ENCODE data around the gene FAHD1. TPM values are rescaled to one million over a fixed set of nuclear protein-coding genes. Genes with fewer than 3 reads are reported as not detected.

The FAHD1 gene
- polyA plus RNA-seq, 3 donors = 7.5 to 24.9 (median 17.3) TPM

DNA sequence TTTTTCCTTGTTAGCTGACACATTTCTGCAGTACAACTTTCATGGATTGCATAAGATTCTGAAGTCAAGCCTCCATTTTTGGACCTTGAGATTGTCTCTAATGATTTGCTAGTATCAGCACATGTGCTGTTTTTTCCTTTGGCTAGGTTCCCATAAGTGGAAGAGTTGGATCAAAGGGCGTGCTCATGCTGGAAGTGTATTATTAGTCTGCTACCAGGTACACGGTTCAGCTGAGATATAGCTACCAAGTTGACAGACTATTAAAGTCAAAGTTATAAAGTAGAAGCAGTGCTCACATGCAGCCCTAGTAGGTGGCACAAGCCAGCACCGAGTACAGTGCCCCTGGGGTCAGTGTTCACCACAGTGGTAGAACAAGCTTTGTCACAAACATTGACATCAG, 3.2 kb downstream of the FAHD1 start:
- peak overlapping the region in 1 of 7 donors; percentile 30 for H3K27ac Mint-ChIP-seq

GRCh38 chr16:1831186-1832075, 4.4 kb downstream of the FAHD1 start:
- Histone ChIP-seq H3K79me2 (ENCODE audit: insufficient read depth, low read length) (peaks cover 19% of the 10 kb centered on the region), H3K27me3 (ENCODE audit: control insufficient read depth in 2 of 2, insufficient read depth in 2 of 2, low read length in 2 of 2) (no peaks in the 10 kb centered on the region), H2AFZ (ENCODE audit: insufficient read depth, low read depth, low read length, poor library complexity, severe bottlenecking) (no peak overlapping the region), H4K20me1 (ENCODE audit: insufficient read depth, low read length) (peaks cover 7% of the 10 kb centered on the region), H3K27ac (ENCODE audit: low read depth in 1 of 2, low read length in 2 of 2) (no peak overlapping the region), H3K4me1 (ENCODE audit: control insufficient read depth in 1 of 2, insufficient read depth in 2 of 2, low read length in 2 of 2) (peaks cover 13 to 26% of the 10 kb centered on the region in 2 donors), H3K9ac (ENCODE audit: insufficient read depth, low read length, poor library complexity, severe bottlenecking) (no peak overlapping the region), H3K4me3 (replicated peaks in 1 of 3; ENCODE audit: low read depth in 2 of 3, low read length in 3 of 3) (no peak overlapping the region), H3K36me3 (replicated peaks in 1 of 2; ENCODE audit: control insufficient read depth in 1 of 2, insufficient read depth in 2 of 2, low read length in 2 of 2) (peaks cover 0 to 7% of the 10 kb centered on the region in 2 donors), H3K9me3 (replicated peaks in 1 of 2; ENCODE audit: control insufficient read depth in 1 of 2, insufficient read depth in 1 of 2, low read length in 2 of 2) (no peaks in the 10 kb centered on the region), H3K4me2 (replicated peaks; ENCODE audit: extremely low read depth, low read length, poor library complexity, severe bottlenecking) (no peak overlapping the region)
- peaks cover 0 to 3% (median 0%) of the 10 kb centered on the region in 3 donors for H3K27me3 Mint-ChIP-seq (ENCODE audit: low read depth in 3 of 3)
- 92% methylated on average over 12 of the region's 19 CpGs for whole genome bisulfite sequencing (ENCODE audit: insufficient coverage)
- H3K4me3 Mint-ChIP-seq = no peak overlapping the region
- H3K9me3 Mint-ChIP-seq = peaks cover 0 to 2% (median 0%) of the 10 kb centered on the region in 7 donors
- intact Hi-C loops (cut with micrococcal nuclease) = no loop called here
- TF ChIP-seq, protein P1, sequence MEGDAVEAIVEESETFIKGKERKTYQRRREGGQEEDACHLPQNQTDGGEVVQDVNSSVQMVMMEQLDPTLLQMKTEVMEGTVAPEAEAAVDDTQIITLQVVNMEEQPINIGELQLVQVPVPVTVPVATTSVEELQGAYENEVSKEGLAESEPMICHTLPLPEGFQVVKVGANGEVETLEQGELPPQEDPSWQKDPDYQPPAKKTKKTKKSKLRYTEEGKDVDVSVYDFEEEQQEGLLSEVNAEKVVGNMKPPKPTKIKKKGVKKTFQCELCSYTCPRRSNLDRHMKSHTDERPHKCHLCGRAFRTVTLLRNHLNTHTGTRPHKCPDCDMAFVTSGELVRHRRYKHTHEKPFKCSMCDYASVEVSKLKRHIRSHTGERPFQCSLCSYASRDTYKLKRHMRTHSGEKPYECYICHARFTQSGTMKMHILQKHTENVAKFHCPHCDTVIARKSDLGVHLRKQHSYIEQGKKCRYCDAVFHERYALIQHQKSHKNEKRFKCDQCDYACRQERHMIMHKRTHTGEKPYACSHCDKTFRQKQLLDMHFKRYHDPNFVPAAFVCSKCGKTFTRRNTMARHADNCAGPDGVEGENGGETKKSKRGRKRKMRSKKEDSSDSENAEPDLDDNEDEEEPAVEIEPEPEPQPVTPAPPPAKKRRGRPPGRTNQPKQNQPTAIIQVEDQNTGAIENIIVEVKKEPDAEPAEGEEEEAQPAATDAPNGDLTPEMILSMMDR (IDR thresholded peaks at IDR 0.05) = no peak
- peaks cover 19% of the 10 kb centered on the region for H3K4me1 Mint-ChIP-seq
- H3K27ac Mint-ChIP-seq = peak overlapping the region in 1 of 7 donors; percentile 38
- no peak for DNase-seq
- peaks cover 7 to 13% of the 10 kb centered on the region in 2 donors for H3K36me3 Mint-ChIP-seq

More for the DNA sequence above, 3.2 kb downstream of the FAHD1 start:
- no peaks in the 10 kb centered on the region for H3K9me3 ChIP-seq (replicated peaks in 1 of 2; ENCODE audit: control insufficient read depth in 1 of 2, insufficient read depth in 1 of 2, low read length in 2 of 2)
- no peak overlapping the region for H3K9ac ChIP-seq (ENCODE audit: insufficient read depth, low read length, poor library complexity, severe bottlenecking)
- H3K4me3 Mint-ChIP-seq = no peak overlapping the region
- H3K4me2 ChIP-seq (replicated peaks; ENCODE audit: extremely low read depth, low read length, poor library complexity, severe bottlenecking) = no peak overlapping the region
- peaks cover 25% of the 10 kb centered on the region for H3K79me2 ChIP-seq (ENCODE audit: insufficient read depth, low read length)
- peaks cover 26% of the 10 kb centered on the region for H3K4me1 Mint-ChIP-seq
- peaks cover 20 to 36% of the 10 kb centered on the region in 2 donors for H3K4me1 ChIP-seq (ENCODE audit: control insufficient read depth in 1 of 2, insufficient read depth in 2 of 2, low read length in 2 of 2)
- H3K4me3 ChIP-seq (replicated peaks in 1 of 3; ENCODE audit: low read depth in 2 of 3, low read length in 3 of 3) = no peak overlapping the region
- DNase-seq = no peak
- peaks cover 12% of the 10 kb centered on the region for H4K20me1 ChIP-seq (ENCODE audit: insufficient read depth, low read length)
- intact Hi-C loops (cut with micrococcal nuclease) = no loop called here
- H3K36me3 Mint-ChIP-seq = peaks cover 7 to 13% of the 10 kb centered on the region in 2 donors
- H3K36me3 ChIP-seq (replicated peaks in 1 of 2; ENCODE audit: control insufficient read depth in 1 of 2, insufficient read depth in 2 of 2, low read length in 2 of 2) = peaks cover 0 to 7% of the 10 kb centered on the region in 2 donors
- peaks cover 0 to 2% (median 0%) of the 10 kb centered on the region in 7 donors for H3K9me3 Mint-ChIP-seq
- WGBS (ENCODE audit: insufficient coverage) = 100% methylated on average over 1 of the region's 3 CpGs
- H2AFZ ChIP-seq (ENCODE audit: insufficient read depth, low read depth, low read length, poor library complexity, severe bottlenecking) = no peak overlapping the region
- H3K27ac ChIP-seq (ENCODE audit: low read depth in 1 of 2, low read length in 2 of 2) = no peak overlapping the region
- no peaks in the 10 kb centered on the region for H3K27me3 ChIP-seq (ENCODE audit: control insufficient read depth in 2 of 2, insufficient read depth in 2 of 2, low read length in 2 of 2)
- peaks cover 0 to 3% (median 0%) of the 10 kb centered on the region in 3 donors for H3K27me3 Mint-ChIP-seq (ENCODE audit: low read depth in 3 of 3)
- TF ChIP-seq, protein P1 (IDR thresholded peaks at IDR 0.05) = no peak

All from CD14-positive monocyte (primary cell).